Chondrocyte (in vitro differentiated cells): Measurements from ENCODE around the gene DNAJC22. TPM values are rescaled to one million over a fixed set of nuclear protein-coding genes. Genes with fewer than 3 reads are reported as not detected.

Experiments
- DNase-seq: peaks from one replicate; pipeline ENCODE4 v3.0.0; 2021; ENCODE audit warnings: mixed read lengths, low spot score
- H3K27ac Mint-ChIP-seq: one replicate; pipeline ENCODE4 v1.8.0; 2021; ENCODE audit warnings: mild to moderate bottlenecking, moderate library complexity, mixed read lengths; ENCODE audit not compliant: unreplicated experiment
- H3K27me3 Mint-ChIP-seq: 2 replicates; pipeline ENCODE4 v1.8.0; 2021; ENCODE audit warnings: low read depth, mixed read lengths
- H3K36me3 Mint-ChIP-seq: 2 replicates; pipeline ENCODE4 v1.8.0; 2021; ENCODE audit warnings: low read depth, mixed read lengths
- H3K4me1 Mint-ChIP-seq: 2 replicates; pipeline ENCODE4 v1.8.0; 2021; ENCODE audit warnings: low read depth, mild to moderate bottlenecking, mixed read lengths
- H3K4me3 Mint-ChIP-seq: one replicate; pipeline ENCODE4 v1.8.0; 2021; ENCODE audit warnings: mild to moderate bottlenecking, moderate library complexity, mixed read lengths; ENCODE audit not compliant: unreplicated experiment
- H3K9me3 Mint-ChIP-seq: 2 replicates; pipeline ENCODE4 v1.8.0; 2021; ENCODE audit warnings: low read depth, mixed read lengths
- CTCF ChIP-seq: fragments of 200-600 bp; sonication (generic); IDR thresholded peaks from 2 replicates; pipeline ENCODE4 v1.5.0; 2021; ENCODE audit warnings: antibody characterized with exemption, mild to moderate bottlenecking, moderate library complexity
- total RNA-seq: library from RNA; stranded (reverse); gene quantifications from 3 replicates; pipeline ENCODE4 v1.2.1, GENCODE V29; 2021

Gene DNAJC22
- total RNA-seq, 1 donor from 2014 or later = 0.50 TPM

GRCh38 chr12:49357103-49357678 lies 10.5 kb downstream of the DNAJC22 start:
- H3K9me3 Mint-ChIP-seq = no peaks in the 10 kb centered on the region
- H3K27ac Mint-ChIP-seq = no peak overlapping the region
- no peaks in the 10 kb centered on the region for H3K36me3 Mint-ChIP-seq
- no peak for DNase-seq
- H3K4me1 Mint-ChIP-seq = peaks cover 9% of the 10 kb centered on the region
- no peak overlapping the region for H3K4me3 Mint-ChIP-seq
- peaks cover 1% of the 10 kb centered on the region for H3K27me3 Mint-ChIP-seq
- peak; percentile 84 for TF ChIP-seq CTCF

GRCh38 chr12:49358483-49359141 lies 11.9 kb downstream of the DNAJC22 start:
- TF ChIP-seq CTCF = peak; percentile 96
- Mint-ChIP-seq H3K9me3 (no peaks in the 10 kb centered on the region), H3K4me1 (peaks cover 9% of the 10 kb centered on the region), H3K27me3 (peaks cover 1% of the 10 kb centered on the region), H3K27ac (no peak overlapping the region), H3K36me3 (no peaks in the 10 kb centered on the region), H3K4me3 (no peak overlapping the region)
- DNase-seq = no peak

GRCh38 chr12:49359671-49360070 lies 13.0 kb downstream of the DNAJC22 start:
- no peak overlapping the region for H3K27ac Mint-ChIP-seq
- no peaks in the 10 kb centered on the region for H3K36me3 Mint-ChIP-seq
- no peak overlapping the region for H3K4me3 Mint-ChIP-seq
- no peak for DNase-seq
- TF ChIP-seq CTCF = no peak
- H3K9me3 Mint-ChIP-seq = no peaks in the 10 kb centered on the region
- H3K4me1 Mint-ChIP-seq = peaks cover 9% of the 10 kb centered on the region
- peaks cover 1% of the 10 kb centered on the region for H3K27me3 Mint-ChIP-seq

- H3K4me1 Mint-ChIP-seq = peaks cover 20% of the 10 kb centered on the region
- no peaks in the 10 kb centered on the region for H3K36me3 Mint-ChIP-seq
- H3K27me3 Mint-ChIP-seq = peaks cover 1% of the 10 kb centered on the region
- no peak overlapping the region for H3K4me3 Mint-ChIP-seq
- no peaks in the 10 kb centered on the region for H3K9me3 Mint-ChIP-seq
- DNase-seq = no peak
- no peak for TF ChIP-seq CTCF
- no peak overlapping the region for H3K27ac Mint-ChIP-seq
Measured at GRCh38 chr12:49362077-49362476, 15.4 kb downstream of the DNAJC22 start.

GRCh38 chr12:49364989-49365388 lies 18.3 kb downstream of the DNAJC22 start:
- no peak for TF ChIP-seq CTCF
- Mint-ChIP-seq H3K27ac (no peak overlapping the region), H3K4me1 (peaks cover 34% of the 10 kb centered on the region), H3K9me3 (no peaks in the 10 kb centered on the region), H3K36me3 (no peaks in the 10 kb centered on the region), H3K4me3 (no peak overlapping the region), H3K27me3 (peaks cover 1% of the 10 kb centered on the region)
- DNase-seq = no peak
